ENCODE data around the gene CFAP410. TPM values are rescaled to one million over a fixed set of nuclear protein-coding genes. Genes with fewer than 3 reads are reported as not detected.

Gene CFAP410
- total RNA-seq, 1 donor from 2014 or later: 12.0 TPM

GRCh38 chr21:44325386-44326271 is 13.6 kb downstream of the CFAP410 start:
- intact Hi-C loops (cut with micrococcal nuclease): no loop called here
- DNase-seq: no peak
- peaks cover 65% of the 10 kb centered on the region for H3K36me3 ChIP-seq
- no peak overlapping the region for H3K4me3 ChIP-seq
- no peaks in the 10 kb centered on the region for H3K27me3 ChIP-seq (ENCODE audit: low read depth)
- TF ChIP-seq CTCF (IDR thresholded peaks at IDR 0.05; ENCODE audit: borderline replicate concordance): no peak
- no peaks in the 10 kb centered on the region for H3K4me1 ChIP-seq
- no peaks in the 10 kb centered on the region for H3K9me3 ChIP-seq (replicated peaks)
- H3K27ac ChIP-seq (replicated peaks): no peak overlapping the region

GRCh38 chr21:44324854-44325107 is 14.4 kb downstream of the CFAP410 start:
- H3K27ac ChIP-seq (replicated peaks): no peak overlapping the region
- no peak for TF ChIP-seq CTCF (IDR thresholded peaks at IDR 0.05; ENCODE audit: borderline replicate concordance)
- H3K27me3 ChIP-seq (ENCODE audit: low read depth): no peaks in the 10 kb centered on the region
- peaks cover 74% of the 10 kb centered on the region for H3K36me3 ChIP-seq
- no peak overlapping the region for H3K4me3 ChIP-seq
- intact Hi-C loops (cut with micrococcal nuclease): no loop called here
- DNase-seq: no peak
- no peaks in the 10 kb centered on the region for H3K9me3 ChIP-seq (replicated peaks)
- no peaks in the 10 kb centered on the region for H3K4me1 ChIP-seq

- TF ChIP-seq CTCF (IDR thresholded peaks at IDR 0.05; ENCODE audit: borderline replicate concordance): no peak
- H3K9me3 ChIP-seq (replicated peaks): no peaks in the 10 kb centered on the region
- peaks cover 78% of the 10 kb centered on the region for H3K36me3 ChIP-seq
- H3K4me1 ChIP-seq: no peaks in the 10 kb centered on the region
- intact Hi-C loops (cut with micrococcal nuclease): no loop called here
- no peak for DNase-seq
- H3K4me3 ChIP-seq: no peak overlapping the region
- H3K27me3 ChIP-seq (ENCODE audit: low read depth): no peaks in the 10 kb centered on the region
- no peak overlapping the region for H3K27ac ChIP-seq (replicated peaks)
Measured at GRCh38 chr21:44324106-44324853, 14.9 kb downstream of the CFAP410 start.

GRCh38 chr21:44323591-44323990 is 15.6 kb downstream of the CFAP410 start:
- TF ChIP-seq CTCF (IDR thresholded peaks at IDR 0.05; ENCODE audit: borderline replicate concordance): no peak
- Histone ChIP-seq H3K4me3 (no peak overlapping the region), H3K4me1 (no peaks in the 10 kb centered on the region), H3K27me3 (ENCODE audit: low read depth) (no peaks in the 10 kb centered on the region), H3K9me3 (replicated peaks) (no peaks in the 10 kb centered on the region), H3K27ac (replicated peaks) (no peak overlapping the region), H3K36me3 (peaks cover 85% of the 10 kb centered on the region)
- intact Hi-C loops (cut with micrococcal nuclease): no loop called here
- DNase-seq: no peak

GRCh38 chr21:44322621-44323325 is 16.4 kb downstream of the CFAP410 start:
- TF ChIP-seq CTCF (IDR thresholded peaks at IDR 0.05; ENCODE audit: borderline replicate concordance): no peak
- H3K4me3 ChIP-seq: no peak overlapping the region
- H3K36me3 ChIP-seq: peaks cover 93% of the 10 kb centered on the region

More at GRCh38 chr21:44322621-44323325, 16.4 kb downstream of the CFAP410 start:
- H3K4me1 ChIP-seq: no peaks in the 10 kb centered on the region
- no peak overlapping the region for H3K27ac ChIP-seq (replicated peaks)
- intact Hi-C loops (cut with micrococcal nuclease): no loop called here
- H3K27me3 ChIP-seq (ENCODE audit: low read depth): no peaks in the 10 kb centered on the region
- no peak for DNase-seq
- no peaks in the 10 kb centered on the region for H3K9me3 ChIP-seq (replicated peaks)

Measured in left ventricle myocardium inferior (tissue), 1 donor.